Esophagus muscularis mucosa (tissue), 3 donors: ENCODE data around the gene SH3BP4.

Source experiments
- CTCF ChIP-seq, 3 experiments: fragments of 200-600 bp in 2 of 3; fragments of 450-650 bp in 1 of 3; sonication (generic) in 2 of 3; IDR thresholded peaks; one replicate each; pipeline ENCODE4 v1.5.1; 2017 to 2019; ENCODE audit warnings: antibody characterized with exemption in 3 of 3, mild to moderate bottlenecking in 2 of 3, moderate library complexity in 1 of 3
- POLR2A ChIP-seq: fragments of 450-650 bp; IDR thresholded peaks from one replicate; pipeline ENCODE4 v1.6.1; 2017; ENCODE audit warnings: antibody characterized with exemption, moderate library complexity, mild to moderate bottlenecking, low read depth
- POLR2AphosphoS5 ChIP-seq, 2 donors: sonication (generic); formaldehyde crosslinking; IDR thresholded peaks; one replicate each; pipeline ENCODE4 v1.6.1; 2017; ENCODE audit warnings: antibody characterized with exemption in 2 of 2

- no peak for TF ChIP-seq CTCF (IDR thresholded peaks at IDR 0.05)
- no peak for TF ChIP-seq POLR2AphosphoS5 (IDR thresholded peaks at IDR 0.05)
- no peak for TF ChIP-seq POLR2A
Measured at GRCh38 chr2:235005603-235006259, 53.9 kb downstream of the SH3BP4 start.
